ENCODE results near the gene LMF1.

The LMF1 gene

DNA sequence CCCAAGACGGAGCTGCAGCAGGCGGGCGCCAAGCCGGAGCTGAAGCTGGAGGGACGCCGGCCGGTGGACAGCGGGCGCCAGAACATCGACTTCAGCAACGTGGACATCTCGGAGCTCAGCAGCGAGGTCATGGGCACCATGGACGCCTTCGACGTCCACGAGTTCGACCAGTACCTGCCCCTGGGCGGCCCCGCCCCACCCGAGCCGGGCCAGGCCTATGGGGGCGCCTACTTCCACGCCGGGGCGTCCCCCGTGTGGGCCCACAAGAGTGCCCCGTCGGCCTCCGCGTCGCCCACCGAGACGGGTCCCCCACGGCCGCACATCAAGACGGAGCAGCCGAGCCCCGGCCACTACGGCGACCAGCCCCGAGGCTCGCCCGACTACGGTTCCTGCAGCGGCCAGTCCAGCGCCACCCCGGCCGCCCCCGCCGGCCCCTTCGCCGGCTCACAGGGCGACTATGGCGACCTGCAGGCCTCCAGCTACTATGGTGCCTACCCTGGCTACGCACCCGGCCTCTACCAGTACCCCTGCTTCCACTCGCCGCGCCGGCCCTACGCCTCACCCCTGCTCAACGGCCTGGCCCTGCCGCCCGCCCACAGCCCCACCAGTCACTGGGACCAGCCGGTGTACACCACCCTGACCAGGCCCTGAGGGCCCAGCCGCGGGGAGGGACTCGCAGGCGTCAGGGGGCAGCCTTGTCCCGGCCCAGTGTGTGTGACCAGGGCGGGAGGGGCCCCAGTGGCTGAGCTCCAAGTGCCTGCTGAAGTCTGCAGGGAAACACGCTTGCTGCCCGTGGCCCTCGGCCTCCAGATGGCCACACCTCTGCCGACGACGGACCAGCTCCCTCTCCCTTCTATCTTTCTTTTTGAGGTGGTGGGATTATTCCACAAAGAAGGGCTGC lies 14.2 kb upstream of the LMF1 start:
- DNase-seq (ENCODE audit: low read depth, low spot score) = no peak
- Histone ChIP-seq H3K4me3 (ENCODE audit: insufficient read length, low read depth) (no peak overlapping the region), H3K27me3 (ENCODE audit: insufficient read depth, insufficient read length) (peaks cover 37% of the 10 kb centered on the region), H3K9me3 (ENCODE audit: insufficient read depth, low read length) (no peaks in the 10 kb centered on the region), H3K9ac (ENCODE audit: insufficient read length, low read depth) (no peak overlapping the region), H3K4me1 (ENCODE audit: insufficient read depth, insufficient read length) (peaks cover 27% of the 10 kb centered on the region), H3K36me3 (ENCODE audit: insufficient read depth, insufficient read length, low read length) (no peaks in the 10 kb centered on the region)
- TF ChIP-seq YY1 (IDR thresholded peaks at IDR 0.05; ENCODE audit: insufficient read depth, insufficient read length) (no peak), ZNF274 (IDR thresholded peaks at IDR 0.05; ENCODE audit: low read depth, low read length) (no peak), SUZ12 (IDR thresholded peaks at IDR 0.05; ENCODE audit: extremely low read depth, insufficient read depth, insufficient read length) (no peak)

DNA sequence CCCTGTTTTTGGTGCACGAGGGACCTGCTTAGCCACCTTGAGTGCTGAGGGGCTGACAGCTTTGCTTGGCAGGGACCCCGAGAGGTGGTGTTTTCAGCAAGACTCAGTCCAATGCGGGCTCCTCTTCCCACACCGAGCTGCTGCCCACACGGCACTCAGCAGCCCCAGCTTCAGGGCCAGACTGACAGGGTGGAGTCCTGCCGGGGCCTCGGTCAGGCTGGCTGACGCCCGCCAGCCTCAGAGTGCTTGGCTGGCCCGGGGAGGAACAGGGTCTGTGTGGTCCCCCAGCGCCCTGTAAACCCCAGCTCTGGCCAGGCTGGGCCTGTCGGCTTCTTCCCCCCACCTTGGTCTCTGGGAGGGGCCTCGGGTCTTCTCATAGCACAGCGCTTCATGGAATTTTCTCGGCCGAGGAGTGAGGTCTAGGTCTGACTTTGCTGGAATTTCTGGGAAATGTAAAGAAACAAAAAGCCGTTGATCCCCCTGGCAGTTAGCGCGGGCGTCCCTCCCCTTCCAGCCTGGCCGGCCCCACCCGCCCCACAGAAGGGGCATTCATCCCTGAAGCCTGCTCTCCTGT lies 13.4 kb upstream of the LMF1 start:
- Histone ChIP-seq H3K9me3 (ENCODE audit: insufficient read depth, low read length) (no peaks in the 10 kb centered on the region), H3K36me3 (ENCODE audit: insufficient read depth, insufficient read length, low read length) (no peaks in the 10 kb centered on the region), H3K4me3 (ENCODE audit: insufficient read length, low read depth) (no peak overlapping the region), H3K27me3 (ENCODE audit: insufficient read depth, insufficient read length) (peaks cover 45% of the 10 kb centered on the region), H3K9ac (ENCODE audit: insufficient read length, low read depth) (no peak overlapping the region), H3K4me1 (ENCODE audit: insufficient read depth, insufficient read length) (peaks cover 24% of the 10 kb centered on the region)
- no peak for DNase-seq (ENCODE audit: low read depth, low spot score)
- TF ChIP-seq YY1 (IDR thresholded peaks at IDR 0.05; ENCODE audit: insufficient read depth, insufficient read length) (no peak), SUZ12 (IDR thresholded peaks at IDR 0.05; ENCODE audit: extremely low read depth, insufficient read depth, insufficient read length) (no peak), ZNF274 (IDR thresholded peaks at IDR 0.05; ENCODE audit: low read depth, low read length) (no peak)

DNA sequence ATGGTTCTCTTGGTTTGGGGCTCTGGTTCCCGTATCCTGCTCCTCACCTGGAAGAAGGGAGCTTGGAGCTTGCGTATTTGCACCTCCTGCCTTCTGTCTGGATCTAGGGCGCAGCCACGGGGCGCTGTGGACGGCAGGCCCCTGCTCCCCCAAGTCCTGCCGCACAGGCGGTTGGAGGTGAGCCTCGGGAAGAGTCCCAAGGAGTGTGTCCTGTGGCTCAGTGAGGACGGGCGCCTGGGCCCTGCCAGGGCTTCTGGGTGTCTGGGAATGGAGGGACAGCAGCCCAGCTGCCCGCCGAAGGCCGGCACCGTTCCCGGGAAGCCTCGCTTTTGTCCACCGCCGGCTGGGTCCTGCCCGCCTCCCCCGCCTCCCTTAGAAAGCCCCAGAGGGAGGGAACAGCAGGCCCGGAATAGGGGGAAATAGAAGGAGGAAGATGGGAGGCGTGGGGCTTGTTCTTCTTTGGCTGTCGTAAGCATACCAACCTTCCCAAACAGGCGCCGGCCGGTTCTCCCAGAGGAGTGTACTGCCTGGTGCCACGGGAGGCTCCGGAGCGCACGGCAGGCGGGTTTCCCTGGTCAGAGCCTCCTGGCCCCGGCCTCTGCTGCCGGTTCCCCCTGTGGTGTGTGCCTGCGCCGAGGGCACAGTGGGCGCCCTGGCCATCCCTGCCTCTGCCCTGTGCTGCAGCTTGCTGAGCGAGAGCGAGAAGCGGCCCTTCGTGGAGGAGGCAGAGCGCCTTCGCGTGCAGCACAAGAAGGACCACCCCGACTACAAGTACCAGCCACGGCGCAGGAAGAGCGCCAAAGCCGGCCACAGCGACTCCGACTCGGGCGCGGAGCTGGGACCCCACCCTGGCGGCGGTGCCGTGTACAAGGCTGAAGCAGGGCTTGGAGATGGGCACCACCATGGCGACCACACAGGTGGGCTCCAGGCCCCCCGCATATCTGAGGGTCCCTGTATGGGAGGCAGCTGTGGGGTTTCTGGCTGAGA lies 12.6 kb upstream of the LMF1 start:
- TF ChIP-seq SUZ12 (IDR thresholded peaks at IDR 0.05; ENCODE audit: extremely low read depth, insufficient read depth, insufficient read length) (no peak), ZNF274 (IDR thresholded peaks at IDR 0.05; ENCODE audit: low read depth, low read length) (no peak), YY1 (IDR thresholded peaks at IDR 0.05; ENCODE audit: insufficient read depth, insufficient read length) (no peak)
- Histone ChIP-seq H3K9me3 (ENCODE audit: insufficient read depth, low read length) (no peaks in the 10 kb centered on the region), H3K4me1 (ENCODE audit: insufficient read depth, insufficient read length) (peaks cover 17% of the 10 kb centered on the region), H3K4me3 (ENCODE audit: insufficient read length, low read depth) (no peak overlapping the region), H3K27me3 (ENCODE audit: insufficient read depth, insufficient read length) (peaks cover 52% of the 10 kb centered on the region), H3K36me3 (ENCODE audit: insufficient read depth, insufficient read length, low read length) (no peaks in the 10 kb centered on the region), H3K9ac (ENCODE audit: insufficient read length, low read depth) (no peak overlapping the region)
- DNase-seq (ENCODE audit: low read depth, low spot score) = no peak

DNA sequence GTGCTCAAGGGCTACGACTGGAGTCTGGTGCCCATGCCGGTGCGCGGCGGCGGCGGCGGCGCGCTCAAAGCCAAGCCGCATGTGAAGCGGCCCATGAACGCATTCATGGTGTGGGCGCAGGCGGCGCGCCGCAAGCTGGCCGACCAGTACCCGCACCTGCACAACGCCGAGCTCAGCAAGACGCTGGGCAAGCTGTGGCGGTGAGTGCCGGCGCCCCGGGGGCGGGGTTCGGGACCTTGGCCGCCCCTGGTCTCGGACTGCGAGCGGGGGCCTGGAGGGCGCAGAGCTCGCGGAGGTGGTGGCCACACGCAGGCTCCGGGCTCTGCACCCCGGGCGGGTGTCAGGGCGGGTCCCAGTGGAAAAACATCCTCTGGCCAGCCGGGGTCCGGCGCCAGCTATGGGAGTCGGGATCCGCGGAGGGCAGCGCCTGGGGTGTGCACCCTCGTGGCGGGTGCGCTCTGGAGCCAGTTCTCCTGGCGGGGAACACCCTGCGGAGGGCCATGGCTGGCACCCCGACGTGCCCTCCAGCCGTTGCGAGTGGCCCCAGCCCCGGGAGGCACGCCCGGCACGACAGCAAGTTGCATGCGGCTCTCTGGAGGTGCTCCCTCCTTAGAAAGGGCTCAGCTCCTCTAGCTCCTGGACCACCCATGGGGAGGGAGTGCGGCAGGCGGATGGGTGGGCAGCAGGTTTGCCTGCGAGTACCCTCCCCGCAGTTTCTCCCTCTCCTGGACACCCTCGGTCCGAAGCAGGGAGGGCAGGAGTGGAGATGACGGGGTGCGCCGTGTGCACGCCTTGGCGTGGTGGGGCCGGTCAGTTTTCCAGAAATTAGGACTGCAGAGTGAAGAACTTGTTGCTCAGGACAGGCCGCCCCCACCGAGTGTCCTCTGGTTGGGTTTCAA lies 11.6 kb upstream of the LMF1 start:
- peaks cover 56% of the 10 kb centered on the region for H3K27me3 ChIP-seq (ENCODE audit: insufficient read depth, insufficient read length)
- DNase-seq (ENCODE audit: low read depth, low spot score) = no peak
- H3K9ac ChIP-seq (ENCODE audit: insufficient read length, low read depth) = peak overlapping the region; percentile 82
- H3K36me3 ChIP-seq (ENCODE audit: insufficient read depth, insufficient read length, low read length) = no peaks in the 10 kb centered on the region
- H3K4me3 ChIP-seq (ENCODE audit: insufficient read length, low read depth) = peak overlapping the region; percentile 58
- H3K9me3 ChIP-seq (ENCODE audit: insufficient read depth, low read length) = no peaks in the 10 kb centered on the region
- H3K4me1 ChIP-seq (ENCODE audit: insufficient read depth, insufficient read length) = peaks cover 17% of the 10 kb centered on the region
- TF ChIP-seq SUZ12 (IDR thresholded peaks at IDR 0.05; ENCODE audit: extremely low read depth, insufficient read depth, insufficient read length) (peak; percentile 53), ZNF274 (IDR thresholded peaks at IDR 0.05; ENCODE audit: low read depth, low read length) (no peak), YY1 (IDR thresholded peaks at IDR 0.05; ENCODE audit: insufficient read depth, insufficient read length) (no peak)

DNA sequence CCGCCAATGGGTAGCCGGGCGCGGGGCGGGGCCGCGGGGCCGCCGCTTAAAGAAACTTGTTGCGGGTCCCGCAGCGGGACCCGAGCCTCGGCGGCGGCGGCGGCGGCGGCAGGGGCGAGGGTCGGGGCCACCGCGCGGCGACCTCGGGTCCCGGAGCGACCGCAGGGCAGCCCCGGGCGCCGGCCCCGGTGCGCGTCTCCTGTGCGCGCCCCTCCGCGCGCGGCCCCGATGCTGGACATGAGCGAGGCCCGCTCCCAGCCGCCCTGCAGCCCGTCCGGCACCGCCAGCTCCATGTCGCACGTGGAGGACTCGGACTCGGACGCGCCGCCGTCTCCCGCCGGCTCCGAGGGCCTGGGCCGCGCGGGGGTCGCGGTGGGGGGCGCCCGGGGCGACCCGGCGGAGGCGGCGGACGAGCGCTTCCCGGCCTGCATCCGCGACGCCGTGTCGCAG lies 10.9 kb upstream of the LMF1 start, which contains the start of gene SOX8:
SOX8 (plus strand) TSS at position 76 of the 450 bp plus-strand sequence; CDS start at position 229, 153 bp downstream.
- Histone ChIP-seq H3K9me3 (ENCODE audit: insufficient read depth, low read length) (no peaks in the 10 kb centered on the region), H3K27me3 (ENCODE audit: insufficient read depth, insufficient read length) (peaks cover 56% of the 10 kb centered on the region), H3K36me3 (ENCODE audit: insufficient read depth, insufficient read length, low read length) (no peaks in the 10 kb centered on the region), H3K4me1 (ENCODE audit: insufficient read depth, insufficient read length) (peaks cover 18% of the 10 kb centered on the region), H3K4me3 (ENCODE audit: insufficient read length, low read depth) (peak within 1 kb of the TSS; percentile 58), H3K9ac (ENCODE audit: insufficient read length, low read depth) (peak within 1 kb of the TSS; percentile 82)
- no peak for TF ChIP-seq ZNF274 (IDR thresholded peaks at IDR 0.05; ENCODE audit: low read depth, low read length)
- no peak for TF ChIP-seq SUZ12 (IDR thresholded peaks at IDR 0.05; ENCODE audit: extremely low read depth, insufficient read depth, insufficient read length)
- TF ChIP-seq YY1 (IDR thresholded peaks at IDR 0.05; ENCODE audit: insufficient read depth, insufficient read length) = no peak
- no peak for DNase-seq (ENCODE audit: low read depth, low spot score)

DNA sequence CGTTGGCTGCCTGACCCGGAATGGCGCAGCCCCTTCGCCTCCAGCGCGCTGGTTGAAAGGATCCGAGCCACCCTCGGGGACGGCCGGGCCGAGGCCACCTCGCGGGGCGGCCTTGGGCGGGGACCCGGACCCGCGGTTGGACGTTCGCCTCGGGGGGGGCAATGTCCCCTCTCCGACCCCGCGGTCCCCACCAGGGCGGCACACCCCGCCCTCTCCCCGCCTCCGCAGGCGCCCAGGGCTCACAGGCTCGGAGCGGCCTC lies 9.7 kb upstream of the LMF1 start:
- Histone ChIP-seq H3K9ac (ENCODE audit: insufficient read length, low read depth) (peak overlapping the region; percentile 77), H3K36me3 (ENCODE audit: insufficient read depth, insufficient read length, low read length) (no peaks in the 10 kb centered on the region), H3K9me3 (ENCODE audit: insufficient read depth, low read length) (no peaks in the 10 kb centered on the region), H3K27me3 (ENCODE audit: insufficient read depth, insufficient read length) (peaks cover 56% of the 10 kb centered on the region), H3K4me1 (ENCODE audit: insufficient read depth, insufficient read length) (peaks cover 18% of the 10 kb centered on the region), H3K4me3 (ENCODE audit: insufficient read length, low read depth) (peak overlapping the region; percentile 56)
- no peak for DNase-seq (ENCODE audit: low read depth, low spot score)
- no peak for TF ChIP-seq SUZ12 (IDR thresholded peaks at IDR 0.05; ENCODE audit: extremely low read depth, insufficient read depth, insufficient read length)
